GM19043 (cell line): ENCODE results near the gene C3orf85.

Experiments used
- ATAC-seq: cut with Tn5 transposase; IDR thresholded peaks from one replicate; pipeline ENCODE4 v1.9.1; 2021; ENCODE audit warnings: low read depth; ENCODE audit not compliant: unreplicated experiment

C3orf85 gene

GRCh38 chr3:109149078-109149477 is 12.6 kb downstream of the C3orf85 start:
- no peak for ATAC-seq

DNA sequence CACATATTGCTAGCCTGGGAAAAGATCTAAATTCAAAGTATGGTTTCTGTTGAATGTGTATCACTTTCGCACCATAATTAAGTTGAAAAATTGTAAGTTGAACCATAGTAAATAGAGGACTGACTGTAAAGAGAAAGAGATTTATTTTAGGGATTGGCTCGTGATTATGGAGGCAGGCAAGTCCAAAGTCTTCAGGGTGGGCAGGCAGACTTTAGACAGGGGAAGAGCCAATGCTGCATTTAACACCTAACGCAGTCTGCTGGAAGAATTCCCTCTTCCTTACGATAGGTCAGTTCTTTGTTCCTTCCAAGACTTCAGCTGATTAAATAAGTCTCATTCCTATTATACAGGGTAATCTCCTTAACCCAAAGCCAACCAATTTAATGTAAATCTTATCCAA is 15.8 kb downstream of the C3orf85 start:
- ATAC-seq = no peak

GRCh38 chr3:109154979-109155378 is 18.5 kb downstream of the C3orf85 start:
- no peak for ATAC-seq

DNA sequence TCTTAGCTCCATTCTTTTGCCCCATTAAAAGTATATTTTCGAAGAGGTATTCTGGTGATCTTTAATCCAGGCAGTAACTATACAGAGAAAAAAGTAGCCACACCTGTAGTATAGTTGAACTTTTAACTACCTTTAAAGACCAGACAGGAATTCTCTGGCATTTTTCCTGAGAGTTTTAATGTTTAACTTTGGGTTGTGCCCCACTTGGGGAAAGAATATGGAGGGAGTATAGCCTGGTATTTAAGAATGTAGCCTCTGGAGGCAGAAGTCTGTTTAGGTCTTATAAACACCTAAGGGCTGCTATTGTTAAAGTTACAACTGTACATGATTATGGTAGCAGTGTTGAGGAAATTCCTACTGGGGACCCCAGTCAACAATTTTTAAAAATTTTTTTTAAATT is 19.3 kb downstream of the C3orf85 start:
- no peak for ATAC-seq

GRCh38 chr3:109161487-109162123 is 25.1 kb downstream of the C3orf85 start:
- ATAC-seq = no peak

DNA sequence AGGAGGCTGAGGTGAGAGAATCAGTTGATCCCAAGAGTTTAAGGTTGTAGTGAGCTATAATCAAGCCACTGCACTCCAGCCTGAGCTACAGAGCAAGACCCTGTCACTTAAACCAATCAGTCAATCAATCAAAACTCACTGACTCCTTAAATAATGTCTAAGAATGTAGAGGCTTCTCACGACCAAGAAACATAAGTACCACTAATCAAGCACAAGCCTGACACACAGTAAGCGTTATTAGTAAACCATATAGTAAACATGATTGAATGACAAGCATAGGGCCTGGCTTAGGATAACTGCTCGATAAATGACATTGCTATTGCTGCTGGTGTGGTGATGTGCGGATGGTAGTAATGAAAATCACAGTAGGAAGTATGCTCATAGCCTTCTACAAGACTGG is 29.4 kb downstream of the C3orf85 start:
- no peak for ATAC-seq

DNA sequence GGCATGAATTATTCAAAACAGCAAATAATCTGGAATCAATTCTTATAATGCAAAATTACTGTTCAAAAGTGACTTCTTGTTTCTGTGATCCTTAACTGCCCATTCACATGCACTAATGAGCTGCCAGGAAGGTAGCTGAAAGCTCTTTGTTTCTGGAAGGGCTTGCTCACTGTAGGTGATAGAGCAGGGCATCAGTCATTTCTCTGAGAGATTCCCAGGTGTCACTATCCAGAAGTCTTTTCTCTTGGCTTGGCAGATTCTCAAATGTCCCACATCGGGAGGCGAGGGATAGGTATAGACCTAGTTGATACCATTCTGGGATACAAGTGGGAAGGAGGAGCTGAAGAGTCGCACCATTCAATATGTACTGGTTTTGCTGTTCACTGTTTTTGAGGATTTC is 35.0 kb downstream of the C3orf85 start:
- no peak for ATAC-seq

- no peak for ATAC-seq
Measured at GRCh38 chr3:109175411-109175810, 38.9 kb downstream of the C3orf85 start.

- ATAC-seq = no peak
Measured at GRCh38 chr3:109176726-109177125, 40.2 kb downstream of the C3orf85 start.

DNA sequence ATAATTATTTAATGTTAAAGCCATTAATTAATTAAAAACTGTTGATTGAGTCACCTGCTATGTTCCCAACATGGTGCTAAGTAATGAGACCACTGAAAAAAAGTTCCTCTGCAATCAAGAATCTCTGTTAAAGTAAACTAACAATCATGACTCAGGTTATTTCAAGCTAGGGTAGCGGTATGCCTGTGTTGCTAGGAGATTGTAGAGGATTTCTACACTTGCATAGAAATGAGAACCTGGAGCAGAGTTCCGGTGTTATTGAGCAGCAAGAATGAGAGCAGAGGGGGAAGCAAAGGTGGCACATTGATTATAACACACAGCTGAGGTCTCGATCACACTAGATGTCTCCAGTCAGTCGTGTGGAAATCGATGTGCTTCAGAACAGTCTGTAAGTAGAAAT is 41.4 kb downstream of the C3orf85 start:
- no peak for ATAC-seq

GRCh38 chr3:109178708-109179107 is 42.2 kb downstream of the C3orf85 start:
- no peak for ATAC-seq

DNA sequence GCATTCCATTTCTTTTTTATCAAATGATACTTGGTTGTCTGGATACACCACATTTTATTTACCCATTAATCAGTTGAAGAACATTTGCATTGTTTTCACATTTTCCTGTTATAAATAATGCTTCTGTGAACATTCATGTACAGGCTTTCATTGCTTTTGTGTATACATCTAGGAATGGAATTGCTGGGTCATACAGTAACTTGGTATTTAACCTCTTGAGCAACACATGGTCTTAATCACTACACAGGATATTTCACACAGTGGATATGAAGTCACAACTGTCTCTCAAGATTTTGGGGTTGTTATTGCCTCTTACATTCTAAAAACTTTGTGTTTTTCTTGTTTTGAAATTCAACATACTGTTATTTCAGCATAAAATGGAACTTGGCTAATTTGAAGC is 48.2 kb downstream of the C3orf85 start:
- ATAC-seq = no peak

DNA sequence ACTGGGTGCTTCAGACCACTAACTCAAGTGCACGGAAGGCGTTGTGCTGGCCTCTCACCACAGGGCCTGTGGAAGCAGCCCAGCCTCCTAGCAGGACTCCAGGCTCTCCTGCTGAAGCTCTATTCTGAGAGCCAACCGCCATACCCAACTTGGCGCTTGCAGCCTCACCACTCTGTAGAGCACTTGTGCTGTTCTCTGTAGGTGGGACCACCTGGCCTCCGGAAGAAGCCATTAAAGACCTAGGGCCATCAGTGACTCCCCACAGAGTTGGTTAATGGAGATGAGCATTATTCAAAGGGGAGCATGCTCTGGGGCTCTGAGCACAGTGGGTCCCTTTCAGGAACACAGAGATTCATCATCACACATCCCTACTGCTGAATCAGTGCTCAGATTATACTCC is 50.9 kb downstream of the C3orf85 start:
- ATAC-seq = no peak

- ATAC-seq = no peak
Measured at GRCh38 chr3:109188741-109189140, 52.2 kb downstream of the C3orf85 start.

- ATAC-seq = no peak
Measured at GRCh38 chr3:109191421-109191820, 54.9 kb downstream of the C3orf85 start.

GRCh38 chr3:109195815-109196214 is 59.3 kb downstream of the C3orf85 start:
- ATAC-seq = no peak
